K562 (cell line): ENCODE data around the gene SGMS1. TPM values are rescaled to one million over a fixed set of nuclear protein-coding genes. Genes with fewer than 3 reads are reported as not detected.

ENCODE experiments used
- ATAC-seq: fragments of 200-7000 bp; cut with Tn5 transposase; 3 replicates; pipeline ENCODE4 v1.9.1; 2020; ENCODE audit warnings: moderate library complexity
- BruUV-seq: library from RNA; stranded (reverse); fragments of 400-500 nt; replicated peaks from 2 replicates; lab custom pipeline; 2021; lab: Mats Ljungman, UMichigan
- CTCF ChIA-PET: fragments of 300-600 bp; formaldehyde crosslinking; extraction: SDS; loops from one replicate; lab custom pipeline; 2021; ENCODE audit warnings: low intra/inter-chr PET ratio; lab: Yijun Ruan, JAX
- POLR2A ChIA-PET: fragments of 300-600, 350-650 bp; sonication (Branson Sonifier 250); formaldehyde crosslinking; extraction: SDS; loops from one replicate; lab custom pipeline; 2021; ENCODE audit warnings: antibody characterized with exemption, inconsistent platforms; lab: Yijun Ruan, JAX
- DNase-seq, 4 experiments: peaks; one replicate each; pipeline versions ENCODE4 v3.0.0 to v3.0.0-alpha.2; 2011 to 2018; ENCODE audit warnings: low spot score in 3 of 4, mixed read lengths in 3 of 4; ENCODE audit errors: extremely low read depth in 1 of 4
- FAIRE-seq: peaks from 2 replicates; lab custom pipeline; 2011; peaks lifted over from hg19 to GRCh38; lab: Jason Lieb, UNC
- H2AFZ ChIP-seq: 2 replicates; pipeline ENCODE4 v1.6.0; 2011; ENCODE audit warnings: low read depth, low read length, control low read depth, inconsistent platforms
- H3K27ac ChIP-seq: fragments of 200-600 bp; 3 replicates; pipeline ENCODE4 v1.8.0; 2011; ENCODE audit warnings: low read depth, mild to moderate bottlenecking, control low read depth, inconsistent platforms, low read length, moderate library complexity, mixed read lengths; ENCODE audit errors: extremely low read depth
- H3K27me3 ChIP-seq, 2 experiments: fragments of 300-600 bp in 1 of 2; 2 replicates in 1 of 2; 3 replicates in 1 of 2; pipeline versions ENCODE4 v1.6.0 to v1.8.0; 2011; ENCODE audit warnings: inconsistent platforms in 2 of 2, low read length in 2 of 2, mild to moderate bottlenecking in 1 of 2, mixed read lengths in 1 of 2, moderate library complexity in 1 of 2; ENCODE audit not compliant: control insufficient read depth in 2 of 2, insufficient read depth in 2 of 2
- H3K36me3 ChIP-seq: fragments of 300-600 bp; 3 replicates; pipeline ENCODE4 v1.8.0; 2011; ENCODE audit warnings: mild to moderate bottlenecking, low read length, inconsistent platforms; ENCODE audit not compliant: control insufficient read depth, insufficient read depth
- H3K4me1 ChIP-seq, 2 experiments: fragments of 200-600 bp in 1 of 2; replicated peaks in 1 of 2; 2 replicates in 1 of 2; 3 replicates in 1 of 2; pipeline versions ENCODE4 v1.5.1 to v1.8.0; 2011; ENCODE audit warnings: inconsistent platforms in 2 of 2, low read length in 2 of 2, mild to moderate bottlenecking in 1 of 2, mixed read lengths in 1 of 2, moderate library complexity in 1 of 2; ENCODE audit not compliant: control insufficient read depth in 2 of 2, insufficient read depth in 2 of 2
- H3K4me2 ChIP-seq: 2 replicates; pipeline ENCODE4 v1.6.1; 2011; ENCODE audit warnings: low read length, control low read depth, inconsistent platforms, mixed read lengths; ENCODE audit not compliant: insufficient read depth
- H3K4me3 ChIP-seq: fragments of 200-600 bp; sonication (generic), shearing (Covaris generic); 2 replicates; pipeline ENCODE4 v1.5.1; 2016; ENCODE audit warnings: control low read depth, inconsistent platforms
- H3K79me2 ChIP-seq: fragments of 200-600 bp; 3 replicates; pipeline ENCODE4 v1.8.0; 2011; ENCODE audit warnings: low read length, inconsistent platforms; ENCODE audit not compliant: control insufficient read depth, insufficient read depth
- H3K9ac ChIP-seq, 2 experiments: 2 replicates each; pipeline versions ENCODE4 v1.6.0 to v1.6.1; 2011; ENCODE audit warnings: low read depth in 2 of 2, low read length in 2 of 2, control low read depth in 1 of 2, inconsistent platforms in 1 of 2, mild to moderate bottlenecking in 1 of 2, mixed read lengths in 1 of 2; ENCODE audit not compliant: insufficient read depth in 1 of 2
- H3K9me1 ChIP-seq: one replicate; pipeline ENCODE4 v1.6.0; 2011; ENCODE audit warnings: inconsistent platforms, mild to moderate bottlenecking, low read length, moderate library complexity; ENCODE audit not compliant: control insufficient read depth, insufficient read depth
- H3K9me3 ChIP-seq: replicated peaks from 2 replicates; pipeline ENCODE4 v1.5.1; 2011; ENCODE audit warnings: low read depth, low read length, inconsistent platforms; ENCODE audit not compliant: control insufficient read depth, insufficient read depth
- H4K20me1 ChIP-seq: replicated peaks from 2 replicates; pipeline ENCODE4 v1.6.1; 2011; ENCODE audit warnings: low read length, inconsistent platforms, mixed read lengths; ENCODE audit not compliant: control insufficient read depth, insufficient read depth
- BACH1 ChIP-seq: fragments of 200-800 bp; sonication (Bioruptor generic); IDR thresholded peaks from 2 replicates; pipeline ENCODE4 v1.6.1; 2016; ENCODE audit warnings: missing genetic modification characterization, missing compliant biosample characterization
- CBX1 ChIP-seq: sonication (generic); IDR thresholded peaks from 2 replicates; pipeline ENCODE4 v1.6.1; 2016; ENCODE audit warnings: antibody characterized with exemption, low read depth, mild to moderate bottlenecking
- CHD4 ChIP-seq: fragments of 200-600 bp; sonication (generic); IDR thresholded peaks from 3 replicates; pipeline ENCODE4 v1.6.1; 2012; ENCODE audit warnings: low read depth, mild to moderate bottlenecking, mixed read lengths, low read length, inconsistent platforms; ENCODE audit not compliant: insufficient read depth, insufficient replicate concordance, poor library complexity, severe bottlenecking
- CREB1 ChIP-seq, 2 experiments: sonication (generic) in 1 of 2; formaldehyde crosslinking in 1 of 2; IDR thresholded peaks; 2 replicates each; pipeline versions ENCODE4 v1.6.1 to v1.8.0; 2012 to 2022; ENCODE audit warnings: inconsistent platforms in 1 of 2, mild to moderate bottlenecking in 1 of 2, missing genetic modification reagents in 1 of 2, moderate library complexity in 1 of 2
- ETV1 ChIP-seq: fragments of 450-650 bp; conservative IDR thresholded peaks from 2 replicates; pipeline ENCODE4 v1.6.1; 2016; ENCODE audit warnings: missing genetic modification characterization, control low read depth, low read depth, missing compliant biosample characterization
- ETV5 ChIP-seq: sonication (generic); formaldehyde crosslinking; IDR thresholded peaks from 2 replicates; pipeline ENCODE4 v1.4.0; 2020; ENCODE audit warnings: low read depth, mild to moderate bottlenecking, missing genetic modification reagents
- HDAC1 ChIP-seq, 2 experiments: fragments of 450-650 bp; IDR thresholded peaks; 2 replicates each; pipeline ENCODE4 v1.6.1; 2016 to 2017; ENCODE audit warnings: inconsistent platforms in 1 of 2, mild to moderate bottlenecking in 1 of 2, moderate library complexity in 1 of 2
- HIVEP1 ChIP-seq: fragments of 250-450 bp; sonication (Bioruptor Pico); IDR thresholded peaks from 2 replicates; pipeline ENCODE4 v1.4.0; 2020; ENCODE audit warnings: mild to moderate bottlenecking
- KAT7 ChIP-seq: sonication (generic); formaldehyde crosslinking; IDR thresholded peaks from 2 replicates; pipeline ENCODE4 v1.8.0; 2022; ENCODE audit warnings: missing genetic modification reagents, mild to moderate bottlenecking, borderline replicate concordance
- MTA3 ChIP-seq: fragments of 450-650 bp; formaldehyde crosslinking; IDR thresholded peaks from 2 replicates; pipeline ENCODE4 v1.6.1; 2017; ENCODE audit warnings: mild to moderate bottlenecking, borderline replicate concordance
- NBN ChIP-seq: fragments of 450-650 bp; IDR thresholded peaks from 2 replicates; pipeline ENCODE4 v1.6.1; 2016; ENCODE audit warnings: low read depth, mild to moderate bottlenecking
- RAD21 ChIP-seq, 2 experiments: fragments of 250-450 bp in 1 of 2; fragments of 450-650 bp in 1 of 2; sonication (Bioruptor Pico) in 1 of 2; formaldehyde crosslinking in 1 of 2; IDR thresholded peaks in 1 of 2; conservative IDR thresholded peaks in 1 of 2; 2 replicates each; pipeline versions ENCODE4 v1.4.0 to v1.8.0; 2020 to 2022; ENCODE audit warnings: mild to moderate bottlenecking in 2 of 2, moderate library complexity in 1 of 2
- RNF2 ChIP-seq: sonication (generic); IDR thresholded peaks from 2 replicates; pipeline ENCODE4 v1.6.1; 2016
- SIN3A ChIP-seq, 2 experiments: fragments of 150-350 bp in 1 of 2; IDR thresholded peaks; 2 replicates each; pipeline ENCODE4 v1.6.1; 2011 to 2016; ENCODE audit warnings: borderline replicate concordance in 2 of 2, low read depth in 2 of 2, low read length in 2 of 2, mild to moderate bottlenecking in 2 of 2, moderate library complexity in 2 of 2; ENCODE audit not compliant: control insufficient read depth in 1 of 2
- TBP ChIP-seq: optimal IDR thresholded peaks from 2 replicates; pipeline ENCODE3; 2011; ENCODE audit warnings: low read depth, low read length, improper control_type of control experiment
- ZBTB1 ChIP-seq: sonication (generic); formaldehyde crosslinking; IDR thresholded peaks from 2 replicates; pipeline ENCODE4 v1.8.1; 2023; ENCODE audit warnings: missing genetic modification reagents, low read depth, mild to moderate bottlenecking, borderline replicate concordance
- ZNF583 ChIP-seq: fragments of 250-450 bp; sonication (Bioruptor Pico); IDR thresholded peaks from 2 replicates; pipeline ENCODE4 v1.4.0; 2020
- ZNF764 ChIP-seq: fragments of 250-450 bp; sonication (Bioruptor Pico); IDR thresholded peaks from 2 replicates; pipeline ENCODE4 v1.4.0; 2020; ENCODE audit warnings: low read depth, mild to moderate bottlenecking, moderate library complexity
- WGBS: fragments of 100-300 bp; shearing (Covaris generic); methylation state at CpG from one replicate; pipeline ENCODE4 v1.1.6; 2016; ENCODE audit warnings: low coverage, mixed read lengths; ENCODE audit not compliant: insufficient coverage; ENCODE audit errors: missing lambda C conversion rate; 5-methylcytosine and 5-hydroxymethylcytosine counted together
- in situ Hi-C: fragments of 300-500 bp; cut with MboI; formaldehyde crosslinking; loops from 4 replicates; pipeline ENCODE4 v1.15.0; 2018; ENCODE audit warnings: inconsistent platforms, mixed read lengths
- intact Hi-C: fragments of 100-400 bp; cut with micrococcal nuclease; formaldehyde crosslinking; loops from 2 replicates; pipeline ENCODE4 v1.14.2; 2022
- polyA plus RNA-seq, 8 experiments: library from polyadenylated mRNA; depleted of rRNA in 4 of 8; stranded (reverse) in 5 of 8; unstranded in 3 of 8; fragments of >200 nt; fragmentation: Nextera tagmentation in 2 of 8; fragmentation: Illumina TruSeq in 1 of 8; extraction: Ambion mirVana in 2 of 8; extraction: Trizol in 1 of 8; gene quantifications; 2 replicates each; pipeline versions ENCODE4 v1.2.1 to v1.2.3, GENCODE V29; 2011 to 2014; ENCODE audit warnings: inconsistent platforms in 1 of 8, missing spikeins in 1 of 8
- total RNA-seq, 7 experiments: library from RNA; depleted of rRNA in 6 of 7; stranded (reverse); fragments of >200 nt in 6 of 7; fragmentation: Illumina TruSeq in 2 of 7; extraction: Trizol in 2 of 7; gene quantifications; 2 replicates each; pipeline versions ENCODE4 v1.2.1 to v1.2.3, GENCODE V29; 2011 to 2021; ENCODE audit warnings: low replicate concordance in 1 of 7
- TF ChIP-seq, protein P1 (sequence below), 2 experiments: fragments of 450-650 bp; IDR thresholded peaks; 2 replicates each; pipeline ENCODE4 v1.6.1; 2016

The SGMS1 gene
- total and polyA plus RNA-seq, 9 of the 15 experiments (the other 6 are each of a cell fraction or from before 2014, with no cell fraction given): 22.6 to 232 (median 82.2) TPM

GRCh38 chr10:50622706-50623662 lies 772 bp downstream of the SGMS1 start:
- peak overlapping the region; percentile 77 for H3K4me3 ChIP-seq
- H4K20me1 ChIP-seq: 0 out of 2 replicates have a peak, but pooled peaks cover 4% of the 10 kb centered on the region
- DNase-seq: peak; percentile 55 to 76 (median 72)
- ATAC-seq: peak; percentile 11
- FAIRE-seq: no peak
- H2AFZ ChIP-seq: peak overlapping the region; percentile 86
- BruUV-seq: no TSS peak
- peak overlapping the region; percentile 83 to 94 for H3K9ac ChIP-seq
- in situ Hi-C loops (no loop called here), intact Hi-C loops (loop anchor here (1.0 to 5.0 kb wide), 3 partner anchors 46 to 296 kb away; no protein-coding TSS in a partner anchor)
- ChIA-PET POLR2A (interaction anchor here (0.6 to 3.8 kb wide), 9 partner anchors 10 to 93 kb away, joined by 3 to 32 read pairs (median 4); no protein-coding TSS in a partner anchor), CTCF (interaction anchor here (2.7 kb wide), 1 partner anchor 62 kb away, joined by 9 read pairs; no protein-coding TSS in a partner anchor)
- peaks cover 27 to 34% of the 10 kb centered on the region in 2 experiments for H3K4me1 ChIP-seq
- no peaks in the 10 kb centered on the region for H3K27me3 ChIP-seq
- H3K27ac ChIP-seq: peak overlapping the region; percentile 82
- no peaks in the 10 kb centered on the region for H3K9me1 ChIP-seq
- H3K9me3 ChIP-seq: no peaks in the 10 kb centered on the region
- H3K4me2 ChIP-seq: peak overlapping the region; percentile 91
- peaks cover 69% of the 10 kb centered on the region for H3K79me2 ChIP-seq
- H3K36me3 ChIP-seq: peaks cover 15% of the 10 kb centered on the region; the same call in 2 of the 3 replicates
- WGBS: under 1% methylated on average over 49 of the region's 88 CpGs
- TF ChIP-seq ZBTB1 (CRISPR knock-in tag): no peak
- TF ChIP-seq ZNF764 (CRISPR knock-in tag): no peak
- TF ChIP-seq NBN: peak; percentile 12; the same call in 1 of the 2 replicates
- no peak for TF ChIP-seq CHD4
- TF ChIP-seq MTA3: no peak
- TF ChIP-seq HIVEP1 (CRISPR knock-in tag): no peak
- no peak for TF ChIP-seq ZNF583 (CRISPR knock-in tag)
- peak in 1 of 2 experiments; percentile 21; a peak in 2 of 4 replicates for TF ChIP-seq RAD21 (CRISPR knock-in tag; conservative IDR thresholded peaks at IDR 0.05 in 1 of 2, IDR thresholded peaks at IDR 0.05 in 1 of 2)
- TF ChIP-seq ETV1 (tag): no peak
- TF ChIP-seq RNF2: no peak
- 0 out of 2 replicates have a peak, but pooled peaks have one; percentile 71 for TF ChIP-seq KAT7 (CRISPR knock-in tag)
- TF ChIP-seq SIN3A (IDR thresholded peaks at IDR 0.05; ENCODE audit: borderline replicate concordance in 2 of 2, control insufficient read depth in 1 of 2, low read depth in 2 of 2, low read length in 2 of 2): peak in 1 of 2 experiments; percentile 57; a peak in 1 of 4 replicates
- no peak for TF ChIP-seq BACH1 (tag)
- TF ChIP-seq CREB1 (IDR thresholded peaks at IDR 0.05): no peak
- TF ChIP-seq CREB1 (CRISPR knock-in tag; IDR thresholded peaks at IDR 0.05): no peak
- TF ChIP-seq TBP: no peak
- TF ChIP-seq, protein P1, sequence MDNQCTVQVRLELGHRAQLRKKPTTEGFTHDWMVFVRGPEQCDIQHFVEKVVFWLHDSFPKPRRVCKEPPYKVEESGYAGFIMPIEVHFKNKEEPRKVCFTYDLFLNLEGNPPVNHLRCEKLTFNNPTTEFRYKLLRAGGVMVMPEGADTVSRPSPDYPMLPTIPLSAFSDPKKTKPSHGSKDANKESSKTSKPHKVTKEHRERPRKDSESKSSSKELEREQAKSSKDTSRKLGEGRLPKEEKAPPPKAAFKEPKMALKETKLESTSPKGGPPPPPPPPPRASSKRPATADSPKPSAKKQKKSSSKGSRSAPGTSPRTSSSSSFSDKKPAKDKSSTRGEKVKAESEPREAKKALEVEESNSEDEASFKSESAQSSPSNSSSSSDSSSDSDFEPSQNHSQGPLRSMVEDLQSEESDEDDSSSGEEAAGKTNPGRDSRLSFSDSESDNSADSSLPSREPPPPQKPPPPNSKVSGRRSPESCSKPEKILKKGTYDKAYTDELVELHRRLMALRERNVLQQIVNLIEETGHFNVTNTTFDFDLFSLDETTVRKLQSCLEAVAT (IDR thresholded peaks at IDR 0.05): 0 out of 4 replicates have a peak, but pooled peaks of 1 of the 2 experiments have one; percentile 37
- TF ChIP-seq HDAC1 (IDR thresholded peaks at IDR 0.05): no peak; a peak in 2 of 4 replicates
- peak; percentile 48; the same call in 1 of the 2 replicates for TF ChIP-seq ETV5 (CRISPR knock-in tag)
- no peak for TF ChIP-seq CBX1
